NT2/D1 (cell line): ENCODE data around the gene TRPV4.

Source experiments
- DNase-seq: peaks from one replicate; pipeline ENCODE4 v3.0.0-alpha.2; 2011; ENCODE audit warnings: low read depth, low spot score
- H3K27me3 ChIP-seq: 2 replicates; pipeline ENCODE4 v1.6.0; 2011; ENCODE audit warnings: mild to moderate bottlenecking; ENCODE audit not compliant: insufficient read length, insufficient read depth
- H3K36me3 ChIP-seq: 2 replicates; pipeline ENCODE4 v1.6.1; 2011; ENCODE audit warnings: mild to moderate bottlenecking, low read length, mixed read lengths; ENCODE audit not compliant: insufficient read depth, insufficient read length
- H3K4me1 ChIP-seq: 2 replicates; pipeline ENCODE4 v1.5.1; 2011; ENCODE audit not compliant: insufficient read depth, insufficient read length
- H3K4me3 ChIP-seq: 2 replicates; pipeline ENCODE4 v1.5.1; 2011; ENCODE audit warnings: low read depth; ENCODE audit not compliant: insufficient read length
- H3K9ac ChIP-seq: 2 replicates; pipeline ENCODE4 v1.6.0; 2011; ENCODE audit warnings: low read depth; ENCODE audit not compliant: insufficient read length
- H3K9me3 ChIP-seq: 2 replicates; pipeline ENCODE4 v1.5.1; 2011; ENCODE audit warnings: mild to moderate bottlenecking, low read length; ENCODE audit not compliant: insufficient read depth
- SUZ12 ChIP-seq: IDR thresholded peaks from 2 replicates; pipeline ENCODE4 v1.6.1; 2011; ENCODE audit not compliant: insufficient read length, insufficient read depth; ENCODE audit errors: extremely low read depth
- YY1 ChIP-seq: IDR thresholded peaks from 2 replicates; pipeline ENCODE4 v1.6.1; 2011; ENCODE audit not compliant: insufficient read length, insufficient read depth
- ZNF274 ChIP-seq: IDR thresholded peaks from 2 replicates; pipeline ENCODE4 v1.6.1; 2011; ENCODE audit warnings: mild to moderate bottlenecking, low read depth, low read length

TRPV4 gene

GRCh38 chr12:109818253-109818652 is 14.9 kb downstream of the TRPV4 start:
- Histone ChIP-seq H3K36me3 (peaks cover 13% of the 10 kb centered on the region), H3K9ac (no peak overlapping the region), H3K4me3 (no peak overlapping the region), H3K27me3 (no peaks in the 10 kb centered on the region), H3K9me3 (no peaks in the 10 kb centered on the region), H3K4me1 (peaks cover 19% of the 10 kb centered on the region)
- no peak for TF ChIP-seq YY1
- TF ChIP-seq ZNF274 = no peak
- no peak for TF ChIP-seq SUZ12
- DNase-seq = no peak

DNA sequence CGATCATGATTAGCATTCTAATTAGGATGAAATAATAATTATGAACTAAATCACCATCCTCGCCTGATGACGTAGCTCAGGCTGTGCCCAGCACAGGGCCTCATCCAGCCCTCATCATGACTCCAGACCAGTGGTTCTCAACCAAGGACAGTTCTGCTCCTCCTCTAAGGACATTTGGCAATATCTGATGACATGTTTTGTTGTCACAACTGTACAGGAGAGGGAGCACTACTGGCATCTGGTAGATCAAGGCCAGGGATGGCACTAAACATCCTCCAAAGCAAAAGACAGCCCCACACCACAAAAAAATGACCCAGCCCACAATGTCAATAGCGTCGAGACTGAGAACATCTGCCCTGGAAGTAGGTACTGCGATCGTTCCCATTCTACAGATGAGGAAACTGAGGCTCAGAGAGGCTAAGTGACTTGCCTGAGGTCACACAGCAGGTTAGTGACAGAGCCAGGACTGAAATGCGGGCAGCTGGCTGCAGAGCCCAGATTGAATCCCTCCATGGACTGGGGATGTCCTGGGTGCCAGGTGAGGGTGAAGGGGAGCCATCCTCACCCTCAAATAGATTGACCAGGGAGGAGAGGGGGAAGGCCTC is 15.5 kb downstream of the TRPV4 start:
- no peaks in the 10 kb centered on the region for H3K9me3 ChIP-seq
- no peaks in the 10 kb centered on the region for H3K27me3 ChIP-seq
- no peak overlapping the region for H3K4me3 ChIP-seq
- DNase-seq = no peak
- TF ChIP-seq ZNF274 = no peak
- TF ChIP-seq YY1 = no peak
- peaks cover 13% of the 10 kb centered on the region for H3K36me3 ChIP-seq
- peaks cover 14% of the 10 kb centered on the region for H3K4me1 ChIP-seq
- no peak overlapping the region for H3K9ac ChIP-seq

DNA sequence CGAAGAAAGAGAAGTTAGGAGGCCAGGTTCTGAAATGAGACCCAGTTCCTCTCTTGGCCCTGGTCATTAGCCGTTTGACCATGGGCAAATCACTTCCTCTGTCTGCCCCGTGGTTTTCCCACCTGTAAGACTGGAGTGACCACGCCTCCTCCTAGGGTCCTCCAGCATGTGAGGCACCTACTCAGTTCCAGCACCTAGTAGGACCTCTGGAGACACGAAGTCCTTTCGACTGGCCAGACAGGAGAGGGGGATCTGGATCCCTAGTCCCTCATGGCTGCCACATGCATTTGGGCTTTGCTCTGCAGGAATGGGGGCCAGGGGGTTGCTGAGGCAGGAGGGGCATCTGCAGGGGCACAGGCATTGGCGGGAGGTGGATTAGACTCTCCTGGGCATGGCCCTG is 16.3 kb downstream of the TRPV4 start:
- no peak for DNase-seq
- peaks cover 9% of the 10 kb centered on the region for H3K4me1 ChIP-seq
- no peak overlapping the region for H3K4me3 ChIP-seq
- no peak overlapping the region for H3K9ac ChIP-seq
- H3K36me3 ChIP-seq = peaks cover 13% of the 10 kb centered on the region
- H3K27me3 ChIP-seq = no peaks in the 10 kb centered on the region
- H3K9me3 ChIP-seq = no peaks in the 10 kb centered on the region
- TF ChIP-seq ZNF274 = no peak

GRCh38 chr12:109815757-109816617 is 17.2 kb downstream of the TRPV4 start:
- no peak for DNase-seq
- H3K4me3 ChIP-seq = no peak overlapping the region
- no peak overlapping the region for H3K9ac ChIP-seq
- no peaks in the 10 kb centered on the region for H3K27me3 ChIP-seq
- H3K36me3 ChIP-seq = peaks cover 13% of the 10 kb centered on the region
- TF ChIP-seq ZNF274 (no peak), YY1 (no peak), SUZ12 (no peak)
- H3K4me1 ChIP-seq = peaks cover 9% of the 10 kb centered on the region
- H3K9me3 ChIP-seq = no peaks in the 10 kb centered on the region

DNA sequence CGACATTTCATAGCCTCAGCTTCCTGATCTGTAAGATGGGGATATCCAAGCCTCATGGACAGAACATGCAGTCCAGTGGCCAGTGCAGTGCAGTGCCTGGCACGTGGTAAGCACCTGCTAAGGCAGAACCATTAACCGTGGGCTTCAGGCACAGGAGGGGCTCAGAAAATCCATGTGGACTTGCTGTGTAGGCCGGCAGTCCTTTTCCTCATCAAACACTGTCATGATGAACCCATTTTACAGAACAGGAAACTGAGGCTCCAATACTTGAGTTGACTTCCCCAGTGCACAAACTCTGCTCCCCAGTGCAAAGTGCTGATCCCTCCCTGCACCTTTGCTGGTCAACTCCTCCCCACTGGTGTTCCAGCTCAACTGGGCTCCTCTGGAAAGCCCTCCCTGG is 18.0 kb downstream of the TRPV4 start:
- Histone ChIP-seq H3K9ac (no peak overlapping the region), H3K4me3 (no peak overlapping the region), H3K27me3 (no peaks in the 10 kb centered on the region), H3K9me3 (no peaks in the 10 kb centered on the region), H3K36me3 (peaks cover 13% of the 10 kb centered on the region), H3K4me1 (peaks cover 14% of the 10 kb centered on the region)
- no peak for DNase-seq
- TF ChIP-seq SUZ12 (no peak), YY1 (no peak), ZNF274 (no peak)

GRCh38 chr12:109814600-109815150 is 18.5 kb downstream of the TRPV4 start:
- no peaks in the 10 kb centered on the region for H3K9me3 ChIP-seq
- H3K27me3 ChIP-seq = no peaks in the 10 kb centered on the region
- DNase-seq = no peak
- no peak overlapping the region for H3K9ac ChIP-seq
- H3K4me3 ChIP-seq = no peak overlapping the region
- H3K4me1 ChIP-seq = peaks cover 14% of the 10 kb centered on the region
- TF ChIP-seq SUZ12 = no peak
- TF ChIP-seq YY1 = no peak
- TF ChIP-seq ZNF274 = no peak
- peaks cover 13% of the 10 kb centered on the region for H3K36me3 ChIP-seq

GRCh38 chr12:109813810-109814416 is 19.3 kb downstream of the TRPV4 start:
- Histone ChIP-seq H3K9me3 (no peaks in the 10 kb centered on the region), H3K36me3 (peaks cover 13% of the 10 kb centered on the region), H3K4me3 (no peak overlapping the region), H3K27me3 (no peaks in the 10 kb centered on the region), H3K4me1 (peaks cover 9% of the 10 kb centered on the region), H3K9ac (no peak overlapping the region)
- TF ChIP-seq YY1 (no peak), SUZ12 (no peak), ZNF274 (no peak)
- DNase-seq = no peak
